ENCODE measurements around the gene SLC10A3. TPM values are rescaled to one million over a fixed set of nuclear protein-coding genes. Genes with fewer than 3 reads are reported as not detected.

SLC10A3 gene
- total and polyA plus RNA-seq, 2 of the 8 experiments (the other 6 are each of a cell fraction or from before 2014, with no cell fraction given), result 6.8 to 9.5 TPM

GRCh38 chrX:154512879-154513553 lies 22.6 kb upstream of the SLC10A3 start (continued):
- TF ChIP-seq, protein P1, sequence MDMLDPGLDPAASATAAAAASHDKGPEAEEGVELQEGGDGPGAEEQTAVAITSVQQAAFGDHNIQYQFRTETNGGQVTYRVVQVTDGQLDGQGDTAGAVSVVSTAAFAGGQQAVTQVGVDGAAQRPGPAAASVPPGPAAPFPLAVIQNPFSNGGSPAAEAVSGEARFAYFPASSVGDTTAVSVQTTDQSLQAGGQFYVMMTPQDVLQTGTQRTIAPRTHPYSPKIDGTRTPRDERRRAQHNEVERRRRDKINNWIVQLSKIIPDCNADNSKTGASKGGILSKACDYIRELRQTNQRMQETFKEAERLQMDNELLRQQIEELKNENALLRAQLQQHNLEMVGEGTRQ (IDR thresholded peaks at IDR 0.05; ENCODE audit: low read length), result no peak
- no peak for TF ChIP-seq HDAC6 (IDR thresholded peaks at IDR 0.05; ENCODE audit: low read depth, low read length)
- TF ChIP-seq KDM5A (IDR thresholded peaks at IDR 0.05; ENCODE audit: low read length), result no peak
- no peak for TF ChIP-seq EZH2 (IDR thresholded peaks at IDR 0.05; ENCODE audit: low read depth, low read length, severe bottlenecking)
- TF ChIP-seq GABPA (IDR thresholded peaks at IDR 0.05; ENCODE audit: borderline replicate concordance, insufficient read depth, low read length), result no peak
- TF ChIP-seq, protein P2, sequence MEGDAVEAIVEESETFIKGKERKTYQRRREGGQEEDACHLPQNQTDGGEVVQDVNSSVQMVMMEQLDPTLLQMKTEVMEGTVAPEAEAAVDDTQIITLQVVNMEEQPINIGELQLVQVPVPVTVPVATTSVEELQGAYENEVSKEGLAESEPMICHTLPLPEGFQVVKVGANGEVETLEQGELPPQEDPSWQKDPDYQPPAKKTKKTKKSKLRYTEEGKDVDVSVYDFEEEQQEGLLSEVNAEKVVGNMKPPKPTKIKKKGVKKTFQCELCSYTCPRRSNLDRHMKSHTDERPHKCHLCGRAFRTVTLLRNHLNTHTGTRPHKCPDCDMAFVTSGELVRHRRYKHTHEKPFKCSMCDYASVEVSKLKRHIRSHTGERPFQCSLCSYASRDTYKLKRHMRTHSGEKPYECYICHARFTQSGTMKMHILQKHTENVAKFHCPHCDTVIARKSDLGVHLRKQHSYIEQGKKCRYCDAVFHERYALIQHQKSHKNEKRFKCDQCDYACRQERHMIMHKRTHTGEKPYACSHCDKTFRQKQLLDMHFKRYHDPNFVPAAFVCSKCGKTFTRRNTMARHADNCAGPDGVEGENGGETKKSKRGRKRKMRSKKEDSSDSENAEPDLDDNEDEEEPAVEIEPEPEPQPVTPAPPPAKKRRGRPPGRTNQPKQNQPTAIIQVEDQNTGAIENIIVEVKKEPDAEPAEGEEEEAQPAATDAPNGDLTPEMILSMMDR (IDR thresholded peaks at IDR 0.05; ENCODE audit: control extremely low read depth in 1 of 3, insufficient read depth in 1 of 3, low read depth in 1 of 3, low read length in 3 of 3), result no peak

Data from H1 (cell line).